HepG2 (cell line): ENCODE measurements around the gene CADPS2. TPM values are rescaled to one million over a fixed set of nuclear protein-coding genes. Genes with fewer than 3 reads are reported as not detected.

Source experiments
- ATF6 ChIP-seq: sonication (generic); formaldehyde crosslinking; conservative IDR thresholded peaks from 2 replicates; pipeline ENCODE4 v1.4.0; 2020; ENCODE audit warnings: missing genetic modification reagents
- FOSL1 ChIP-seq: sonication (generic); formaldehyde crosslinking; IDR thresholded peaks from 2 replicates; pipeline ENCODE4 v1.9.0; 2021; ENCODE audit warnings: missing genetic modification reagents, borderline replicate concordance
- HINFP ChIP-seq: sonication (generic); formaldehyde crosslinking; IDR thresholded peaks from 2 replicates; pipeline ENCODE4 v1.4.0; 2020; ENCODE audit warnings: low read depth, mild to moderate bottlenecking, missing genetic modification reagents
- RBFOX2 ChIP-seq: fragments of 200-400 bp; formaldehyde crosslinking; IDR thresholded peaks from 2 replicates; pipeline ENCODE4 v1.6.1; 2017; ENCODE audit warnings: low read depth, mild to moderate bottlenecking, low read length
- ZFP36 ChIP-seq: fragments of 150-350 bp; IDR thresholded peaks from 2 replicates; pipeline ENCODE4 v1.6.1; 2018; ENCODE audit warnings: borderline replicate concordance, low read length, low read depth; ENCODE audit not compliant: partially characterized antibody
- ZNF549 ChIP-seq: sonication (generic); formaldehyde crosslinking; IDR thresholded peaks from 2 replicates; pipeline ENCODE4 v1.5.0; 2020; ENCODE audit warnings: missing genetic modification reagents
- ZNF557 ChIP-seq: sonication (generic); formaldehyde crosslinking; IDR thresholded peaks from 2 replicates; pipeline ENCODE4 v1.4.0; 2020; ENCODE audit warnings: missing genetic modification reagents
- ZNF776 ChIP-seq: sonication (generic); formaldehyde crosslinking; IDR thresholded peaks from 2 replicates; pipeline ENCODE4 v1.4.0; 2020; ENCODE audit warnings: mild to moderate bottlenecking, missing genetic modification reagents
- polyA plus RNA-seq, 8 experiments: library from polyadenylated mRNA; depleted of rRNA in 3 of 8; stranded (reverse) in 7 of 8; unstranded in 1 of 8; fragments of >200 nt; fragmentation: Illumina TruSeq in 4 of 8; extraction: Trizol in 4 of 8; gene quantifications; 2 replicates each; pipeline versions ENCODE4 v1.2.1 to v1.2.3, GENCODE V29; 2011 to 2016; ENCODE audit warnings: low read depth in 4 of 8, missing spikeins in 1 of 8, mixed read lengths in 1 of 8; ENCODE audit not compliant: insufficient read depth in 1 of 8
- total RNA-seq, 5 experiments: library from RNA; depleted of rRNA; stranded (reverse); fragments of >200 nt; fragmentation: Illumina TruSeq; extraction: Trizol; gene quantifications; 2 replicates each; pipeline ENCODE4 v1.2.3, GENCODE V29; 2016; ENCODE audit warnings: low read depth in 1 of 5
- TF ChIP-seq, protein P1 (sequence below): sonication (generic); formaldehyde crosslinking; IDR thresholded peaks from 2 replicates; pipeline ENCODE4 v1.5.0; 2020; ENCODE audit warnings: missing genetic modification reagents

Gene CADPS2
- total and polyA plus RNA-seq, 2 of the 13 experiments (the other 11 are each of a cell fraction or from before 2014, with no cell fraction given) = 17.6 to 43.8 TPM

DNA sequence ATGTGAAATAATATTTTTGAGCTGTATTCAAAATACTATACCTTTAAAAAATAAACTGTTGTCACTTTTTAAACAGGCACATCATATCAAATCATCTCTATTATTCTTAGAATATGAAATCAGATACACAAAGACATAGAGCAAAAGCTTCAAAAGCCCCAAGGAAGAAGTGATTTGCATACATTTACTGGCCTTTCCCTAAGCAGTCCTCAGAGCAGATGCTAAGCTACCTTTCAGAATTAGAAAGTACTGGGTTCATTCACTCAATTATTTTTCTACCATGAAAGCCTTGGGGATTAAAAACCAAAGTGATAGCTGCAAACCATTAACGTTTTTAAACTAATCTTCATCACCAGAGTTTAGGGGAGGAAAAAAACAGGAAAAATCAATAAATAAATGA is 127.8 kb downstream of the CADPS2 start (continued):
- TF ChIP-seq ATF6 (CRISPR knock-in tag) (no peak), RBFOX2 (no peak), ZNF776 (CRISPR knock-in tag) (no peak), ZNF557 (CRISPR knock-in tag) (no peak), ZFP36 (no peak), ZNF549 (no peak), FOSL1 (CRISPR knock-in tag) (no peak), HINFP (CRISPR knock-in tag) (no peak)
- TF ChIP-seq, protein P1, sequence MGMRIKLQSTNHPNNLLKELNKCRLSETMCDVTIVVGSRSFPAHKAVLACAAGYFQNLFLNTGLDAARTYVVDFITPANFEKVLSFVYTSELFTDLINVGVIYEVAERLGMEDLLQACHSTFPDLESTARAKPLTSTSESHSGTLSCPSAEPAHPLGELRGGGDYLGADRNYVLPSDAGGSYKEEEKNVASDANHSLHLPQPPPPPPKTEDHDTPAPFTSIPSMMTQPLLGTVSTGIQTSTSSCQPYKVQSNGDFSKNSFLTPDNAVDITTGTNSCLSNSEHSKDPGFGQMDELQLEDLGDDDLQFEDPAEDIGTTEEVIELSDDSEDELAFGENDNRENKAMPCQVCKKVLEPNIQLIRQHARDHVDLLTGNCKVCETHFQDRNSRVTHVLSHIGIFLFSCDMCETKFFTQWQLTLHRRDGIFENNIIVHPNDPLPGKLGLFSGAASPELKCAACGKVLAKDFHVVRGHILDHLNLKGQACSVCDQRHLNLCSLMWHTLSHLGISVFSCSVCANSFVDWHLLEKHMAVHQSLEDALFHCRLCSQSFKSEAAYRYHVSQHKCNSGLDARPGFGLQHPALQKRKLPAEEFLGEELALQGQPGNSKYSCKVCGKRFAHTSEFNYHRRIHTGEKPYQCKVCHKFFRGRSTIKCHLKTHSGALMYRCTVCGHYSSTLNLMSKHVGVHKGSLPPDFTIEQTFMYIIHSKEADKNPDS (CRISPR knock-in tag) = no peak
